ENCODE results near the gene HMX1.

Gene HMX1

DNA sequence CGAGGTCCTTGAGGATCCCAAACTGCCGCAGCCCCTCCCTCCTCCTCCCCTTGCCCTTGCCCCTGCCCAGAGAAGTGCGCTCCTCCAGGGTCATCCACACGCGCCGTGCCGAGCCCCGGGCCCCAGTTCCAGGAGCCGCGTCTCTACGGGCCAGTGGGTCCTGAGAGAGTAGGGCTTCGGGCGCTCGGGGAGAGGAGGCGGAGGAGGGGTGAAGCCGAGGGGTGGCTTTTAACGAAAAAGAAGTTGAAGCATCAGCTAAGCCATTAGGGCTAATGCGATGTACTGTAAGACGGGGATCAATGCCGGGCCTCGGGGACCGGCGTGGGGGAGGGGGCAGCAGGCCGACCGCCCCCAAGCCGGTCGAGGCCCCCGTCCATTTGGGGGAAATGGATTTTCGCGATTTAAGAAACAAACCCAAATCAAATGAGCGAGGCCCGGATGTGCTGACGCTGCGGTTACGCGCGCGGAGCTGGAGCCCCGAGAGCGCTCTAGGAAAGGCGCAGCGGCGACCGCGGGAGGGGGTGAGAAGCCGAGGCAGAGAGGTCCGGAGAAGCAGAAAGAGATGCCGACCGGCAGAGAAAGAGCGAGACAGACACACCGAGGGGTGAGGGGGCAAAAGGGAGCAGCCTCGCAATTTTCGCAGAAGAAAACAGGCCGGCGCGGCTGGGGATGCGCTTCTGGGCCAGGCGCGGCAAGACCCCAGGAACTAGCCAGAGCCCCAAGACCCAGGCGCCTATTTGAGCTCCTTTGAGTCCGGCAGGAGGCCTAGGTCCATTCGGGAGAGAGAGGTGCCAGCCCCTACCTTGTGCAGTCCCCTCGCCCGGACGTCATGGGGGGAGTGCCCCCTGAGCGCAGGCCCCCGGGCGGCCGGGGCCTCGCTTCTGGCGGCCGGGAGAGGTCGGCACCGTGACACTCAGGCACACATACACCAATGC lies 13.6 kb downstream of the HMX1 start:
- DNase-seq (ENCODE audit: low read depth in 1 of 2, low spot score in 1 of 2), result no peak

DNA sequence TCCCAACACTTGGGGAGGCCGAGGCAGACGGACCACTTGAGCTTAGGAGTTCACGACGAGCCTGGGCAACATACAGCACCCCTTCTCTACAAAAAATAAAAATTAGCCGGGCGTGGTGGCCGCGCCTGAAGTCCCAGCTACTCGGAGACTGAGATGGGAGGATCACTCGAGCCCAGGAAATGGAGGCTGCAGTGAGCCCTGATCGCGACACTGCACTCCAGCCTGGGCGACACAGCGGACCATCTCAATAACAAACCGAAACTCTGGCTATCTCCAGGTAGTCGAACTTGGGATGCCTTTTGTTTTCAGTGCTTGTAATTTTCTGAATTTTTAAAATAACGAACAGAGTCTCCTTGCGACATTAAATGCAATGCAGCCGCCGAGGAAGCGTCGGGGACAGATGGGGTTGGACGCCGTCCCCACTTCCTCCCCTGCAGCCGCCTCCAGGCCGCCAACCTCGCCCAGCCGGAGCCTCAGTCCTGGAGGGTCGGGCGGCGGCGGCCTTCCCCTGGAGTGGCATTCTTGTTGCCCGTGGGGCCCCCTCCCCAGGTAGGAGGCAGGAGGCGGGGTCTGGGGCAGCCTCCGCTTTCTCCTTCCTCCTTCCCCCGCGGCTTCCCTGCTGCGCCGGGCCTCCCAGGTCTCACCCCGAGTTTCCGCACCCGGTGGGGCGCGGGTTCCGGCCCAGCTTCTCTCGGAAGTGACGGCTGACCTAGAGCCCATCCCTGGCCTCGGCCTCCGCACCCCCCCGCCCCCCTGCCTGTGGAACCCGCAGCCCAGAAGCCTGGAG lies 14.6 kb downstream of the HMX1 start:
- DNase-seq (ENCODE audit: low read depth in 1 of 2, low spot score in 1 of 2), result no peak

DNA sequence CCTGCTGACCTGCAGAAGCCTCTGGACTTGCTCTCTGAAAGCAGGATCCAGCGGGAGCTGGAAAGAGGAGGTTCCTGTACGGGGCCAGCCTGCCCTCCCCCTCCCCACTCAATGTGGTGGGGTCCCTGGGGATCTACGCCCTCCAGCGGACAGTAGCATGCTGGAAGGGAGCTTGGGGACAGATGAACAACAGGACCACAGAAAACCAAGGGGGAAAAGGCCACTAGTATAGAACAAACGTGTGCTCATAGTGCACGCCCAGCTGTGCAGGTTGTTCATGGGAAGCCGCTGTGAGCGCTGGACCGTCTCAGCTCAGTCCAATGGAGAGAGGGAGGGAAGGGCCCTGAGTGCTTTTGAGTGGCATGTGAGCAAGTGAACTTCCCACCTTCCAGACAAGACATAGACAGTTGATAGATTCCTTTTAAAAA lies 15.8 kb downstream of the HMX1 start:
- DNase-seq (ENCODE audit: low read depth in 1 of 2, low spot score in 1 of 2), result no peak

DNA sequence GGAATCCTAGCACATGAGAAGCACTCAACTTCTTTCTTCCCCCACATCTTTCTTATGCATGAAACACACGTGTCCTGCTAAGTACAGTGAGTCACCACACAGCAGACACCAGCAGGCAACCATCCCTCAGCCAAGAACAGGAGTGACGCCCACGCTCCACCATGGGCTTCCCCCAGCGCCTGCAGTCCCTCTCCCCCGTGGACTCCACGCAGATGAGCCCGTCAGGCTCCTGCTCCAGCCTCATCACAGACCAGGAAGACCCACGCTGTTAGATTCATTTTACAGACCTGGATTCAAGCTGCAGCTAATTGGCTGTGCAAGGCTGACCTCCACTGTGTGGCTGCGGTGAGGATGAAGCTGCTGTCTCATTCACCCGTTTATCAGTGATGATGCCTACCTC lies 16.7 kb downstream of the HMX1 start:
- DNase-seq (ENCODE audit: low read depth in 1 of 2, low spot score in 1 of 2), result no peak

DNA sequence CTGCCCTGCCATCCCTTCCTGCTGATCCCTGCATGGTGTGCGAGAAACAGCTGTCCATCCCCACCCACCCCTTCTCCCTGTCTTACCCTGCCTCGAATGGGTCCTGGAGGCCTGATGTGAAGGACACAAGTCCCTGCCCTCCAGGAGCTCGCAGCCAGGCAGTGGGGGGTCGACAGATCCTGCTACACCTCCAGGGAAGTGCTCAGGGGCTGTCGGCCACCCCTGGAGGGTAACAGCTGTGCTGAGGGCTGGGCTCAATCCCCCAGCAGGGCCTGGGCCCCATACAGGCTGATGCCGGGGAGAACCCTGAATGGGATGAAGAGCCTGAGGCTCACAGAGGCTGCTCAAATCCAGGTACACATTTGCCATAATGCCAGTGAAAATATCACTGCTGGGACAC lies 17.6 kb downstream of the HMX1 start:
- no peak for DNase-seq (ENCODE audit: low read depth in 1 of 2, low spot score in 1 of 2)

DNA sequence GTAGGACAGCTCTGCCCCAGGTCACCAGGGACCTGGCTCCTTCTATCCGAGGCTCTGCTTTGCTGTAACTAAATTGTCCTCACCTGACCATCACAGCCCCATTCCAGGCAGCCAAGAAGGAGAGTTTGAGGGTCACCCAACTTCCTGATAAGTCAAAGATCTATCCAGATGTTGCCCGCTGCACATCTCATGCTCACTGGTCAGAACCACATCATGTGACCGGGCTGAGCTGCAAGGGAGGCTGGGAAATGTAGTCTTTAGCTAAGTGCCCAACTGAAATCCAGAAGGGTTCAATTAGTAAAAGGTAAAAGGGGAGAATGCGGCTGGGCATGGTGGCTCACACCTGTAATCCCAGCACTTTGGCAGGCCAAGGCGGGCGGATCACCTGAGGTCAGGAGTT lies 18.4 kb downstream of the HMX1 start:
- DNase-seq (ENCODE audit: low read depth in 1 of 2, low spot score in 1 of 2), result no peak

DNA sequence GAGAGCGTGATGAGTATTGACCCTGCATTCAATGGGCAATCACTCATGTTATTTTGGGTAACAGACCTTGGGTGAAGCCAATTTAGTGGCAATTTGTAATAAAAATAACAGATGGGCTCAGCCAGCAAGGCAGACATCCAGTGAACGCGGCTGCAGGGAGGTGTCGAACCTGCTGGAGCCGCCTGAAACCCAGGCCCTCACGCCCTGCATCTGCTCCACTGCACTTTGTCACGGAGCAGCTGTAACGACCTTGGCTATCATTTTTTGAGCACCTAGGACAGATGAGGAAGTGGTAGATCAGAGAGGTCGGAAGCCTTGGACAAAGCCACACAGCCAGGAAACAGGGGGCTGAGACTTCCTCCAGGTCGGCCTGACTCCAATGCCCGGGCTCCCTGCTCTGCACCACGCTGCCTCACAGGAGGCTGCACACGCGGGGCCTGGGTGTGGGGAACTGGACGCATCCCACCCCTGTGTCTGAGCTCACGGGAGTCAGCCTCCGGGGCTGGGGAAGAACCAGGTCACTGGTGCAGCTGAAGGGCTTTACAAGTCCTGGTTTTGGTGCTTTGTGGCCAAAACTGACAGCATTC lies 19.4 kb downstream of the HMX1 start:
- DNase-seq (ENCODE audit: low read depth in 1 of 2, low spot score in 1 of 2), result no peak

DNA sequence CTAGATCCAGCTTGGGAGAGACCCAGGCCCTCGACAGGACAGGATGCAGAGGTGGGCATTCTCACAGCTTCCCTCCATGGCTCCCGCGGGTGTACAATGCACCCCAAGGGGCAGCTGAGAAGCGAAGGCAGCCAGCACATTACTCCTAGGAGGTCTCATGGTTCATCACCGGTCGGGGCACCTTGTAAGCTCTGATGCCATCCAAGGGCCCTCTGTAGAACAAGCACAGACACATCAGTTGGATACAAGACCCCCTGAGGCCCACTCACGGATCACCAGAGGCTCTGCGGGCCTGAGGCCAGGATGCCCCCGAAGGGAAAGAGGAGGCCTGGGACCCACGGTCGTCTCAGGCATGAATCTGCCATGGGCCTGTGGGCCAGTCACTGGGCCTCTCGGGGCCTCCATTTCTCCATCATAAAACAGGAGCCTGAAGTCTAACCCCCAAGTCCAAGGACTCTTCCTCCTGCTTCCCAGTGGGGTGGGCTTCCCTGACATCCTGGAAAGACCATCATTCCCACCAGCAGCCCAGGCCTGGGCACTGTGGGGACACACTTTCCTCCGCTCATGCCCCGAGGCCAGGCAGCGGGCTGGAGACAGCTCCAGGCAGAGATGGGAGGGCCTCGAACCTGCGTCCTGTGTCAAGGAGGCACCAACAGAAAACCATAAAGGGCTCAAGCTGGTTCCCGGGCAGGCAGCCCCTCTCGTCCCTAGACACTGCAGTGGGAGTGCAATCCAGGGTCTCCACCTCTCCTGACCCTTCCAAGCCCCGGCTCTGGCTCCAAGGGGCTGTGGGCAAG lies 20.1 kb downstream of the HMX1 start:
- DNase-seq (ENCODE audit: low read depth in 1 of 2, low spot score in 1 of 2), result no peak

DNA sequence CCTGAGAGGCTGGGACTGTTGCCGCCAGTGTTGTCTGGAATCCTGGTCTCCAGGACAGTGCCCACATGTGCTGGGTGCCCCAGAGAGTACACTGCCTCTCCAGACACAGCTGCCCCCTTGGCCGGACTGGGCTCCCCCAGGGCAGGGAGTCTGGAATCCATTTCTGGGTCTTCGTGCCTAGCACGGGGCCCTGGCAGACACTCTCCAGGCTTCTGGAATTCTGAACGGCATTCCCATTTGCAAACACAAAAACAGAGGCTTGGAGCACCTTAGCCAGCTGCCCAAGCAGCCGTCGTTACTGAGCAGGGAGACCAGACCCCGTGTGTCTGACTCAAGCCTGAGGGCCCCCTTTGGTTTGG lies 20.8 kb downstream of the HMX1 start:
- no peak for DNase-seq (ENCODE audit: low read depth in 1 of 2, low spot score in 1 of 2)

DNA sequence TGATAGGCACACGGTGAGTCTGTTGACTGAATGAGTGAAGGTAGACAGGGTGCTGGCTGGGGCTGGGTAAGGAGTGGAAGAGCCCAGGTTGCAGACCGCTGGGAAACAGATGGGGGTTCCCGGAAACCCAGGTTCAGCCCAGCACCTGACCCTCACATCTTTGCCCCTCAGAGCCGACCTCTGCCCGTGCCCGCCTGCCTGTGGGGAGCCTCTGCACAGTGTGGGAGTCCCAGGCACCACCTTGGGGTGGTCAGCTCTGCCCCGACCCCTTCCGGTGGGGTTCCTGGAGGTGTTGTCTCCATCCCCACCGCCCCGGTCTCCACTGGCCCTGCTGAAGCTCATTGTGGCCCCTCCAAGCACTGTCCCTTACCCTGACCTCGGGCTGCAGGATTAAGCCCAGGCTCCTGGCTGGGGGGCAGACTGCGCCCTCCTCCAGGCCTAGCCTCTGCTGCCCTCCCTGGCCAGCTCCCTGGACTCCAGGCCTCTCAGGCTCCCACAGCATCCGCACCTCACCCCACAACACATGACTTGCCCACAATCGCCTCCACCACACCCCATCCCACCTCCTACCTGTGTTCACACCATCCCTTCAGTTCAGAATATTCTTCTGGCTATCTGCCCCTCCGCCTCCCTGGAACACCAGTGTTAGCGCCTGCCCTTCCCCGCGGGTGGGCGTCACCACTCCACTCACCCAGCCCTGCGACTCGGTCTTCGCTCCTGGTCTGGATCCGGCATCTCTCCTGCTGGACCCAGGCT lies 21.4 kb downstream of the HMX1 start:
- no peak for DNase-seq (ENCODE audit: low read depth in 1 of 2, low spot score in 1 of 2)

DNA sequence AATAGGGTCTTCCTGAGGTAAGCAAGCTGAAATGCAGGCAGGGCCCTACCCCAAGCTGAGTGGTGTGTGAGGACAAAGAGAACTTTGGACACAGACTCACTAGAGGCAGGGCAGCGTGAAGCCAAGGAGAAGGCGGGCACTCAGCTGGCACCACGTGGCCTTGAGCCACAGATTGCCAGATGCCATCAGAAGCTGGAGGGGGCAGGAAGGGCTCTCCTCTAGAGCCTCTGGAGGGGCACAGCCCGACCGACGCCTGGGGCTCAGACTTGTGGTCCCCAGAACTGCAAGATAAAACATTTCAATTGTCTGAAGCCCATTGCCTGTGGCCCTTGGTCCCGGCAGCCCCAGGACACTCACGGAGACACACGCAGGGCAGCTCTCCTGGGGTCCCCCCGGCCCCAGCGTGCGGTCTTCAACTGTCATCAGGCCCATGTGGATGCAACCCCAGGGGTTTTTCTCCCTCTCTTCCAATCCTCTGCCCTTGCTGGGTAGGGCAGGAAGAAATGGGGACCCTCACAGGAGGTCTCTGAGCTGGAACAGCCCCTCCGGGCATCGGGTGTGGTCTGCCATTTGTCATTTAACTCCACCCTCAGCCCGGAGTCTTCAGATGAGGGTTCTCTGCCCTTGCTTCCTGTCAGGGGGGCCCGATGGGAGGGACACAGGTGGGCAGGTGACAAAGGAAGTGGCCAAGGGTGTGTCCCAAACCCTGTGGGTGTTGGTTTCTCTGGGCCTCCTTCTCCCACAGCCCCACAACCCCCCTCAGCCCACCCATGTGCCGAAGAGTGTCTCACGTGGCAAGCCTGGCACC lies 22.2 kb downstream of the HMX1 start:
- no peak for DNase-seq (ENCODE audit: low read depth in 1 of 2, low spot score in 1 of 2)

DNA sequence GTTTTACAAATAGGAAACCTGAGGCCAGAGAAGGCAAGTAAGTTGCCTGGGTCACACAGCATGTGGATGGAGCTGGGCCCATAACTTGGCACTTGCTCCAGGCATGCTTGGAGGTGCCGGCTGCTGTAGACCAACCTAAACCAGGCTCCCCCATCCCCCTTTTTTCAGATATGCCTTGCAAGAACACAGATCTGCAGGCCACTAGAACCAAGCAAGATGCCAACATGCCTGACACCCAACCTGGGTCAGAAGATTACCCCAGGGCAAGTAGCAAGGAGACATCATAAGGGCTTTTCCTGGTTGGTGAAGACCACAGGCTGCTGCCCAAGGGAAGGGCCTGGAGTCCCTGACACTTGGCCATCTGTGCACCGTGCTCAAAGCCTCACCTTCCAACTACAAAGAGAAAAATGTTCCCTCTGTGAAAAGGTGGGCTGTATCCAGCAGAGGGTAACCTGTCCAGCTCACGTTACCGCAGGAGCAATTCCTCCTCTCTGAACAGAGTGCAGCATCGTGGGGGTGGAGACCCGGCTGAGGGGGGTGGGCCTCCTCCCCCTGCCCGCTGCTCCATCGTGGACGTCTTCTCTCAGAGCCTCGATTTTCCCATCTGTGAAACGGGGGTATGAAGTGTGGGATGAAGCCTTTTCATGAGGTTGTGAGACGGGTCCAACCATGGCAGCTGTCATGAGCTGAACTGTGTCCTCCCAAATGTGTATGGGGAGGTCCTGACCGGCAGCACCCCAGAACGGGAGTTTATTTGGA lies 23.0 kb downstream of the HMX1 start:
- DNase-seq (ENCODE audit: low read depth in 1 of 2, low spot score in 1 of 2), result no peak

DNA sequence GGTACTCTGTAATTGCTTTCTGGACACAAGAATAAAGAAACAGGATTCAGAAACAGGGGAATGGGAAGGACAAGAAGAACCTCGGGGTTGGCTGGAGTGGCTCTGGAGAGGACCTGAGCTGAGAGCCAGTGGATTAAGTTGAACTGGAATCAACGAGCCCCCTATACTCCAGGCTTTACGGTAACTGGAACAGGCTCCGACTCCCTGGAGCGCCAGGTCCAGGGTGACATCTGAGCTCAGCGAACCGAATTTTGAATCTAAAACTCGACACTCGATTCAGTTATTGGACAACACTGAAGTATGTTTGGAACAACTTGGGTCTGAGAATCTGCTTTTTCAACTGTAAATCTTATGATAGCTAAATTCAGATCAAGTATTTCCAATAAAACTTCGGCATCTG lies 23.9 kb downstream of the HMX1 start:
- DNase-seq (ENCODE audit: low read depth in 1 of 2, low spot score in 1 of 2), result no peak

DNA sequence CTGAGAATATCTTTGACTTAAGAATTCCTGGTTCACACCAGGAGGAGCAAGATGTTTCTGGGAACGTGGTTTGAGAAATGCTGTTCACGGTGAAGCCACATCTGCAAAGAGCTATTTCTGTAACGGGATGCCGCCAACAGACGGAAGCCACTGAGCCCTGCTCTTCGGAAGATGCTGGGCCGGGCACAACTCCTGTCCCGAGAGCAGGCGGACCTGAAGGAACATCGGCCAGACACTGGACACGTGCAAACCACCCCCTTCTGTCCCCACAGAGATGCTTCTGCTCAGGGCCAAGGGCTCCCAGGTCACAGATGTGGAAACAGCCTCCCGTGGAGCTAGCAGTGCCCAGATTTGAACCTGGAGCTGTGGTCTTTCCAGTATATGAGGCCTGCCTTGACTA lies 24.3 kb downstream of the HMX1 start:
- DNase-seq (ENCODE audit: low read depth in 1 of 2, low spot score in 1 of 2), result no peak

DNA sequence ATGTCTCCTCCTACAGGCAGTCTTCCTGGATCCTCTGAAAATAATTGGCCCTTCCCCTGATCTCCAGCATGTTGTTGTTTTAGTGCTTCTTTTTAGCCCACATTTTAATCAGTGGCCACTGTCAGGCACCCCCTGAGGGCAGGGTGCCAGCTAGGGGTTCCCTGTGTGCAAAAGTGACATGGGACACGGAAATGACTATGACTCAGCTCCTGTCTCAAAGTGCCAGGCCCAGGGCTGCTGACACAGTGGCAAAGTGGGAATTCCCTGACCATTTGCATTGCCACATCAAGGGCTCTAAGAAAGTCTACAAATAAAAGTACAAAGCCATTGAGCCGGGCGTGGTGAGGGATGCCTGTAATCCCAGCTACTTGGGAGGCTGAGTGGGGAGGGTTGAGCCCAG lies 24.8 kb downstream of the HMX1 start:
- no peak for DNase-seq (ENCODE audit: low read depth in 1 of 2, low spot score in 1 of 2)

DNA sequence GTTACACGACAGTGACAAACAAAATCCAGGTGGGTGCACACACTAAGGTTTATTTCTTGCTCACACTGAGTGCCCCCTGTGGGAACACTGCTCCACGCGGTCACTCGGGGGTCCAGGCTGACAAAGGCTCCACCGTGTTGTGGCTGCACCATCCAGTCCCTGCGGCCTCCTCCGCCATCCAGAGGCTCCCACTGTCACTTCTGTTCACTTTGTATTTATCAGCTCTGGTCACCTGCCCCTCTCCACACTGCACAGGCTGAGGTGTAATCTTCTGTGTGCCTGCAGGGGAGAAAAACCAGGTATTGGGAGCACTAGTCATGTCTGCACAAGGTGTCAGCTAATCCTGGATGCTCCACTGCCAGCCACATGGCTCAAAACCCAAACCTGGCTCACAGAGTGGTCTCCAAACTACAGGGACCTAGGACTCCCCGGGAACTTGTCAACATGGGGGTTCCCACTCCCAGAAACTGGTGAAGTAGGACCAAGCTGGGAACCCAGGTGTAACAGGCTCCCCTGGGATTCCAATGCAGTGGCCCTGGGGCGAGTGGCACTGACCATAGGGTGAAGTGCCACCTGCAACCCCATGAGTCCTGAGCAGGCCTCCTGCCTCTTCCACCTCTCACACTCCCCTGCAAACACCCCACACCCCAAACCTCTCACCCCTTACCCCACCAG lies 25.5 kb downstream of the HMX1 start:
- DNase-seq (ENCODE audit: low read depth in 1 of 2, low spot score in 1 of 2), result no peak

DNA sequence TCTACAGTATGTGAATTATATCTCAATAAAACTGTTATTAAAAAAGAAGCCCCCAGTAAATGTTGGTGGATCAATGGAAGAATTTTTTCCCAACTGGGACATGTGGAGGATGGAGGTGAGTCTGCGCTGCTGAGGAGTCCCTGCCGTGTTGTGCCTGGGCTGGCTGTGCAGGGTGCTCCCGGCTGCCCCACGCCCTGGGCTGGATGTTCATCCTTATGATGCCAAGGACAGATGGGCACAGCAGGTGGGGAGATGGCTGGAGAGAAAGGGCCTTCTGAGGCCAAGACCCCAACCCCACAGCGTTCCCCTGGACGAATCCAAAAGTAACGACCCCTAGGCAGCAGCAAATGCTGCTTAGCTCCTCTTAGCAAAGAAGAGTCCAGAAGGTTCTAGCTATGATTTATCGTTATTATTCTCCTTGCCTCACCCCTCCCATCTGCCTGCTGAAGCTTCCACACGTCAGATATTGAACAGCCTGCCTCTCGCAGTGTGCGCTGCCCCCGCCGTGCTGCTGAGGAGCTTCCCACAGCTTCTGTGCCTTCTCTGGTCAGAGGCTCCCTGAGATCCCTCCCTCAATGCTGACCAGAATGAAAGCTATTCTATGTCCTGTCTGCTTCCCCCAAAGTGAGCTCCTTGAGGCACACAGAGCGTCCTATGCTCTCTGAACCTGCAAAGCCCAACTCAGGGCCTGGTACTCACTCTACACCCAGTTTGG lies 26.5 kb downstream of the HMX1 start:
- no peak for DNase-seq (ENCODE audit: low read depth in 1 of 2, low spot score in 1 of 2)

DNA sequence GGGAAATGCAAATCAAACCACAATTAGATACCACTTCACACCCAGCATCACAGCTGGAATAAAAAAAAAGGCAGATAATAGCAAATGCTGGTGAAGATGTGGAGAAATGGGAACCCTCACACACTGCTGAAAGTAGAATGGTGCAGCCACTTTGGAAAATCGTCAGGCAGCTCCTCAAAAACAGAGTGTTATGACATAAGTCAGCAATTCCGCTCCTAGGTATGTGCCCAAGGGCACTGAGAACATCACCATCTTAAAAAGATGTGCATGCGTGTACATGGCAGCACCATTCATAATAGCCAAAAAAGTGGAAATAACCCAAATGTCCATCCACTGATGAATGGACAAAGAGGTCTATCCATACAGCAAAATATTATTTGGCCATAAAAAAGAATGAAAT lies 28.0 kb downstream of the HMX1 start:
- no peak for DNase-seq (ENCODE audit: low read depth in 1 of 2, low spot score in 1 of 2)
